GM12878 (cell line): ENCODE data around the gene DPM1. TPM values are rescaled to one million over a fixed set of nuclear protein-coding genes. Genes with fewer than 3 reads are reported as not detected.

Experiments
- BMI1 ChIP-seq: fragments of 450-650 bp; IDR thresholded peaks from 2 replicates; pipeline ENCODE4 v1.6.1; 2016; ENCODE audit warnings: mild to moderate bottlenecking, moderate library complexity, borderline replicate concordance
- CREB1 ChIP-seq: IDR thresholded peaks from 2 replicates; pipeline ENCODE4 v1.6.1; 2012; ENCODE audit warnings: low read depth, mild to moderate bottlenecking, inconsistent platforms
- DPF2 ChIP-seq: fragments of 450-650 bp; IDR thresholded peaks from 2 replicates; pipeline ENCODE4 v1.6.1; 2017; ENCODE audit warnings: mild to moderate bottlenecking
- GATAD2B ChIP-seq: fragments of 450-650 bp; conservative IDR thresholded peaks from 2 replicates; pipeline ENCODE4 v1.6.1; 2017; ENCODE audit warnings: low read depth, mild to moderate bottlenecking, moderate library complexity
- NFIC ChIP-seq: IDR thresholded peaks from 2 replicates; pipeline ENCODE4 v1.6.1; 2012; ENCODE audit warnings: low read depth, mild to moderate bottlenecking, inconsistent platforms, low read length, moderate library complexity
- NFXL1 ChIP-seq: fragments of 450-650 bp; IDR thresholded peaks from 2 replicates; pipeline ENCODE4 v1.6.1; 2017; ENCODE audit warnings: antibody characterized with exemption, mild to moderate bottlenecking, borderline replicate concordance
- PAX5 ChIP-seq: IDR thresholded peaks from 2 replicates; pipeline ENCODE4 v1.6.1; 2011; ENCODE audit warnings: low read depth, low read length, borderline replicate concordance
- PAX8 ChIP-seq: fragments of 450-650 bp; IDR thresholded peaks from 2 replicates; pipeline ENCODE4 v1.6.1; 2017; ENCODE audit warnings: mild to moderate bottlenecking, moderate library complexity
- POLR2A ChIP-seq: IDR thresholded peaks from 2 replicates; pipeline ENCODE4 v1.6.1; 2011; ENCODE audit warnings: low read depth, mild to moderate bottlenecking, low read length
- POLR2AphosphoS2 ChIP-seq: IDR thresholded peaks from 2 replicates; pipeline ENCODE4 v1.6.1; 2011; ENCODE audit warnings: low read depth, mild to moderate bottlenecking, low read length, improper control_type of control experiment, moderate library complexity
- POU2F2 ChIP-seq: IDR thresholded peaks from 3 replicates; pipeline ENCODE4 v1.6.1; 2011; ENCODE audit warnings: low read depth, mild to moderate bottlenecking, low read length, borderline replicate concordance
- REST ChIP-seq: IDR thresholded peaks from 2 replicates; pipeline ENCODE4 v1.6.1; 2012; ENCODE audit warnings: mild to moderate bottlenecking, low read depth, low read length
- SP1 ChIP-seq: IDR thresholded peaks from one replicate; pipeline ENCODE4 v1.6.1; 2011; ENCODE audit warnings: low read depth, low read length
- TARDBP ChIP-seq: IDR thresholded peaks from 2 replicates; pipeline ENCODE4 v1.6.1; 2016; ENCODE audit warnings: borderline replicate concordance
- ZNF217 ChIP-seq: fragments of 450-650 bp; IDR thresholded peaks from 2 replicates; pipeline ENCODE4 v1.6.1; 2017; ENCODE audit warnings: antibody characterized with exemption, mild to moderate bottlenecking
- ZNF24 ChIP-seq: fragments of 450-650 bp; IDR thresholded peaks from 2 replicates; pipeline ENCODE4 v1.6.1; 2017; ENCODE audit warnings: antibody characterized with exemption, mild to moderate bottlenecking
- ZNF384 ChIP-seq: IDR thresholded peaks from 2 replicates; pipeline ENCODE4 v1.6.1; 2012; ENCODE audit warnings: low read depth, mild to moderate bottlenecking, low read length, improper control_type of control experiment, borderline replicate concordance
- ZSCAN29 ChIP-seq: fragments of 450-650 bp; IDR thresholded peaks from 2 replicates; pipeline ENCODE4 v1.6.1; 2017; ENCODE audit warnings: mild to moderate bottlenecking, moderate library complexity
- polyA plus RNA-seq, 11 experiments: library from polyadenylated mRNA; depleted of rRNA in 4 of 11; unstranded in 6 of 11; stranded (reverse) in 5 of 11; fragments of >200 nt; fragmentation: Nextera tagmentation in 4 of 11; fragmentation: Illumina TruSeq in 1 of 11; extraction: Ambion mirVana in 4 of 11; extraction: Trizol in 1 of 11; gene quantifications; 1 replicate in 1 of 11; 2 replicates in 10 of 11; pipeline versions ENCODE4 v1.2.1 to v1.2.3, GENCODE V29; 2011 to 2016; ENCODE audit warnings: inconsistent platforms in 2 of 11, missing spikeins in 2 of 11, low read depth in 1 of 11
- total RNA-seq, 4 experiments: library from RNA; depleted of rRNA in 3 of 4; stranded (reverse); fragments of >200 nt in 3 of 4; fragmentation: Illumina TruSeq in 1 of 4; extraction: Trizol in 1 of 4; gene quantifications; 2 replicates each; pipeline versions ENCODE4 v1.2.1 to v1.2.3, GENCODE V29; 2013 to 2021
- TF ChIP-seq, protein P1 (sequence below): fragments of 450-650 bp; IDR thresholded peaks from 2 replicates; pipeline ENCODE4 v1.6.1; 2017; ENCODE audit warnings: low read depth, mild to moderate bottlenecking, moderate library complexity
- TF ChIP-seq, protein P2 (sequence below): fragments of 450-650 bp; IDR thresholded peaks from 2 replicates; pipeline ENCODE4 v1.6.1; 2018; ENCODE audit warnings: borderline replicate concordance, mild to moderate bottlenecking; ENCODE audit not compliant: partially characterized antibody
- TF ChIP-seq, protein P3 (sequence below): IDR thresholded peaks from 2 replicates; pipeline ENCODE4 v1.6.1; 2011; ENCODE audit warnings: borderline replicate concordance, low read depth, mild to moderate bottlenecking, moderate library complexity, low read length; ENCODE audit not compliant: insufficient read depth, poor library complexity, severe bottlenecking

The DPM1 gene
- total and polyA plus RNA-seq, 10 of the 15 experiments (the other 5 are each of a cell fraction or from before 2014, with no cell fraction given), result 53.3 to 167 (median 108) TPM

DNA sequence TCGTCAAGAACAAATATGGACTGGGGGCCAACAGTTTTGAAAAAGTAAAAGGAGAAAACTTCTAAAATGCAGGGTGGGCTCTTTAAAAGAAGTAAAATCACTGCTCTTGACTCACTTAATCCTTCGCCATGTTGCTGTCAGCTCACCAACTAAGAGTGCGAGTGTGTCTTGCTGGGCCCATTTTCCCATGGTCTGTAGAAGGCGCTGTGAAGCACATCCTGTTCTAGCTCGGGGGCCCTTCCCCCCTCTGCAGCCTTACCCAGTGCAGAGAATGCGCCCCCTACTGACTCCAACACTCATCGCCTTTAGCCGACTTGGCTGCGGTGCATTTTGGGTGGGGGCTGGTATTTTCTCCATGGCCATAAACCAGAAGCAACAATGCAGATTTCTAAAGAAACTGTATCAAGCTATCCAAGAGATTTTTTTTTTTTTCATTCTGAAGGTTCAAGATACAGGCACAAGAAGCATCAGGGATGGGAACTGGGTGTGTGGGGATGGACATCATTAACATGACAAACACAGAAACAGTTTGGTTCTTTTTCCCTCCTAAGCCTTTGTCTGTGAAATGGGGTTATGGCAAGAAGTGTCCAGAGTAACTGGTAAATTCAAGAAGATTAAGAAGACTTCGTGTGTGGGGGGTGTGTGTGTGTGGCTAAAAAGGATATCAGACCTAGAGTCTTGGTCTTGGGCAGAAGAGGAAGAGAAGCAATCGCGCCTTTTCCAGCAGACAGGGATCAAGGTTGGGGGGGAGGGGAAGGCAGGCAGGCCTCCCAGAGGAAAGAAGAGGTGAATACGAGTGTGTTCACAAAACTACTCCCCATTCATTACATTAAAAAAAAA is 28.8 kb downstream of the DPM1 start (continued):
- TF ChIP-seq, protein P1, sequence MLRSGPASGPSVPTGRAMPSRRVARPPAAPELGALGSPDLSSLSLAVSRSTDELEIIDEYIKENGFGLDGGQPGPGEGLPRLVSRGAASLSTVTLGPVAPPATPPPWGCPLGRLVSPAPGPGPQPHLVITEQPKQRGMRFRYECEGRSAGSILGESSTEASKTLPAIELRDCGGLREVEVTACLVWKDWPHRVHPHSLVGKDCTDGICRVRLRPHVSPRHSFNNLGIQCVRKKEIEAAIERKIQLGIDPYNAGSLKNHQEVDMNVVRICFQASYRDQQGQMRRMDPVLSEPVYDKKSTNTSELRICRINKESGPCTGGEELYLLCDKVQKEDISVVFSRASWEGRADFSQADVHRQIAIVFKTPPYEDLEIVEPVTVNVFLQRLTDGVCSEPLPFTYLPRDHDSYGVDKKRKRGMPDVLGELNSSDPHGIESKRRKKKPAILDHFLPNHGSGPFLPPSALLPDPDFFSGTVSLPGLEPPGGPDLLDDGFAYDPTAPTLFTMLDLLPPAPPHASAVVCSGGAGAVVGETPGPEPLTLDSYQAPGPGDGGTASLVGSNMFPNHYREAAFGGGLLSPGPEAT, result peak; percentile 61; the same call in 1 of the 2 replicates
- TF ChIP-seq PAX5 (peak; percentile 67; the same call in 1 of the 2 replicates), POLR2AphosphoS2 (no peak), NFIC (peak; percentile 51; the same call in 1 of the 2 replicates), ZSCAN29 (no peak), ZNF384 (no peak), NFXL1 (no peak), TARDBP (peak; percentile 92; the same call in 1 of the 2 replicates), SP1 (peak; percentile 70), ZNF217 (peak; percentile 46; the same call in 1 of the 2 replicates), PAX8 (no peak), REST (no peak), CREB1 (peak; percentile 77), BMI1 (no peak), POLR2A (peak; percentile 64), POU2F2 (peak; percentile 83; the same call in 1 of the 3 replicates), ZNF24 (peak; percentile 62; the same call in 1 of the 2 replicates), DPF2 (no peak), GATAD2B (no peak)
- TF ChIP-seq, protein P2, sequence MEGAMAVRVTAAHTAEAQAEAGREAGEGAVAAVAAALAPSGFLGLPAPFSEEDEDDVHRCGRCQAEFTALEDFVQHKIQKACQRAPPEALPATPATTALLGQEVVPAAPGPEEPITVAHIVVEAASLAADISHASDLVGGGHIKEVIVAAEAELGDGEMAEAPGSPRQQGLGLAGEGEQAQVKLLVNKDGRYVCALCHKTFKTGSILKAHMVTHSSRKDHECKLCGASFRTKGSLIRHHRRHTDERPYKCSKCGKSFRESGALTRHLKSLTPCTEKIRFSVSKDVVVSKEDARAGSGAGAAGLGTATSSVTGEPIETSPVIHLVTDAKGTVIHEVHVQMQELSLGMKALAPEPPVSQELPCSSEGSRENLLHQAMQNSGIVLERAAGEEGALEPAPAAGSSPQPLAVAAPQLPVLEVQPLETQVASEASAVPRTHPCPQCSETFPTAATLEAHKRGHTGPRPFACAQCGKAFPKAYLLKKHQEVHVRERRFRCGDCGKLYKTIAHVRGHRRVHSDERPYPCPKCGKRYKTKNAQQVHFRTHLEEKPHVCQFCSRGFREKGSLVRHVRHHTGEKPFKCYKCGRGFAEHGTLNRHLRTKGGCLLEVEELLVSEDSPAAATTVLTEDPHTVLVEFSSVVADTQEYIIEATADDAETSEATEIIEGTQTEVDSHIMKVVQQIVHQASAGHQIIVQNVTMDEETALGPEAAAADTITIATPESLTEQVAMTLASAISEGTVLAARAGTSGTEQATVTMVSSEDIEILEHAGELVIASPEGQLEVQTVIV, result no peak
- TF ChIP-seq, protein P3, sequence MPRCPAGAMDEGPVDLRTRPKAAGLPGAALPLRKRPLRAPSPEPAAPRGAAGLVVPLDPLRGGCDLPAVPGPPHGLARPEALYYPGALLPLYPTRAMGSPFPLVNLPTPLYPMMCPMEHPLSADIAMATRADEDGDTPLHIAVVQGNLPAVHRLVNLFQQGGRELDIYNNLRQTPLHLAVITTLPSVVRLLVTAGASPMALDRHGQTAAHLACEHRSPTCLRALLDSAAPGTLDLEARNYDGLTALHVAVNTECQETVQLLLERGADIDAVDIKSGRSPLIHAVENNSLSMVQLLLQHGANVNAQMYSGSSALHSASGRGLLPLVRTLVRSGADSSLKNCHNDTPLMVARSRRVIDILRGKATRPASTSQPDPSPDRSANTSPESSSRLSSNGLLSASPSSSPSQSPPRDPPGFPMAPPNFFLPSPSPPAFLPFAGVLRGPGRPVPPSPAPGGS, result no peak
